ENCODE data around the gene CPNE4.

Gene CPNE4

DNA sequence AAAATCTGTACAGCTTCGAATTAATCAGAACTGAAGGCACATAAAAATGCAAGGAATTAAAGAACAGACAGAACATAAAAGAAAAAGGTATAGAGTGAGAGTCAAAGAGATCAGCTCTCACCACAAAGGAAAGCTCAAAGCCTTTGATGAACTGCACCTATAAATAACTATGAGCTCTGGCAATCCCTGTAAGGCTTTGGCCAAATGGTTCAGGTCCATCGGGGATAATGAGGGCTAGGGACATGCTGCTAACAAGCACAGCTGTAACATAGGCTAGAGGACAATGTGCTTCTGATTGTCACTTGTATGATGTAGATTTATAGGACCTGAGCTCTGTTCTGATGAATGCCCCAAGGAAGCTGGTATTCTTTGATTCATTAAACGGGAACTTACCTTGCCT is 418.1 kb downstream of the CPNE4 start:
- no peak overlapping the region for H3K27ac ChIP-seq
- POLR2A ChIA-PET (ENCODE audit: low non-redundant PET) = no interaction called here
- CTCF ChIA-PET = interaction anchor here (0.6 kb wide), 1 partner anchor 814 kb away, joined by 4 read pairs; no protein-coding TSS in a partner anchor
- DNase-seq (ENCODE audit: low spot score) = no peak
- TF ChIP-seq, protein P1, sequence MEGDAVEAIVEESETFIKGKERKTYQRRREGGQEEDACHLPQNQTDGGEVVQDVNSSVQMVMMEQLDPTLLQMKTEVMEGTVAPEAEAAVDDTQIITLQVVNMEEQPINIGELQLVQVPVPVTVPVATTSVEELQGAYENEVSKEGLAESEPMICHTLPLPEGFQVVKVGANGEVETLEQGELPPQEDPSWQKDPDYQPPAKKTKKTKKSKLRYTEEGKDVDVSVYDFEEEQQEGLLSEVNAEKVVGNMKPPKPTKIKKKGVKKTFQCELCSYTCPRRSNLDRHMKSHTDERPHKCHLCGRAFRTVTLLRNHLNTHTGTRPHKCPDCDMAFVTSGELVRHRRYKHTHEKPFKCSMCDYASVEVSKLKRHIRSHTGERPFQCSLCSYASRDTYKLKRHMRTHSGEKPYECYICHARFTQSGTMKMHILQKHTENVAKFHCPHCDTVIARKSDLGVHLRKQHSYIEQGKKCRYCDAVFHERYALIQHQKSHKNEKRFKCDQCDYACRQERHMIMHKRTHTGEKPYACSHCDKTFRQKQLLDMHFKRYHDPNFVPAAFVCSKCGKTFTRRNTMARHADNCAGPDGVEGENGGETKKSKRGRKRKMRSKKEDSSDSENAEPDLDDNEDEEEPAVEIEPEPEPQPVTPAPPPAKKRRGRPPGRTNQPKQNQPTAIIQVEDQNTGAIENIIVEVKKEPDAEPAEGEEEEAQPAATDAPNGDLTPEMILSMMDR (conservative IDR thresholded peaks at IDR 0.05; ENCODE audit: low read depth) = no peak

DNA sequence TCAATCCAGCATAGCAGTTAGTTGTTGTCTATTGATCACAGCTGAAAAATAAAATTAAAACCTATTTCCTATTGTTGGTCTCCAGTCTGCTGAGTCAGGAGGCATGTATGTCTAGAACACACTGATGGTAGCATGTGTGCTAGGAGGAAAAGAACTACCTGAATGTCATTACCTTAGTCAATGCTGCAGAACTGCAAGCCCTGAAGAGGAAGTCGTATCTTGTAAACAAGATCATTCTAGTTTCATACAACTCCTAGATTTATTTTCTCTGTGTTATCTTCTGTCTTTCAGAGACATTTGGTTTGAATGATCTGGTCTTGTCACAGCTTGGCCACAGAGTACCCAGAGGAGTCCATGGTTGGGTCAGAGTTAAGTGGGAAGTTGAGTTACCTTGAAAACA is 422.1 kb downstream of the CPNE4 start:
- POLR2A ChIA-PET (ENCODE audit: low non-redundant PET) = no interaction called here
- no peak overlapping the region for H3K27ac ChIP-seq
- no peak for DNase-seq (ENCODE audit: low spot score)
- CTCF ChIA-PET = no interaction called here
- TF ChIP-seq, protein P1 (conservative IDR thresholded peaks at IDR 0.05; ENCODE audit: low read depth) = no peak

DNA sequence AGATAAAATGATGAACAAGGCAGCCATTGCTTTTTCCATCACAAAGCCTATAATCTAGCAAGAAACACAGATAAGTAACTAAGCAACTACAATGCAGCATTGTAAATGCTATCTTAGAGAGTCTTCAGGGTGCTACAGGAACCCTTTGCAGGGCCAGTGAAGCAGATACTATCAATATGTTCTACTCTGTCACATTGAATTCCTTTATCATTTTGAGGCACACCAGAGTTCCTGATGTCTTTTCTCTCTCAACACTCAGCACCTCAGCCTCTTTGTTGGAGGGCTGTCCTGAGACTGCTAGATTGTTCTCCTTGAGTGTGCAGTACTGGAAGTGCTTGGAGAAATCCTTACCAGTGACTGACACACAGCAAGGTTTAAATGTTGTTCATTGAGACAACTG is 424.6 kb downstream of the CPNE4 start:
- DNase-seq (ENCODE audit: low spot score) = no peak
- ChIA-PET POLR2A (ENCODE audit: low non-redundant PET) (no interaction called here), CTCF (no interaction called here)
- H3K27ac ChIP-seq = no peak overlapping the region
- TF ChIP-seq, protein P1 (conservative IDR thresholded peaks at IDR 0.05; ENCODE audit: low read depth) = no peak

DNA sequence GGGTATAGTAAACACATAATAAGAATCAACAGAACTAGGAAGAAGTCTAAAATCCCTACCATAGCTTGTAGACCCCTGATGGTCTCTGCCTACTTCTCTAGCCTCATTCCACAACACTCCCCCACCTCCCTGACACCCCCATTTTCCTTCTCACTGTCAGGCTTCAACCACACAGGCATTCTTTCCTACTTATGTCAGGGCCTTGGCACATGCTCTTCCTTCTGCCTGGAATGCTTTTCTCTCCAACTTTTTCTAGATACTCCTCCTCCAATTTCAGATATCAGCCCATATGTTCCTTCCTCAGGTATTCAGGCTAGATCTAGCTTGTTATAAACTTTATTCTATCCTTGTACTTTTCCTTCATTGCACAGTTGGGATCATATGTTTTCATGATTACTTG is 426.1 kb downstream of the CPNE4 start:
- TF ChIP-seq, protein P1 (conservative IDR thresholded peaks at IDR 0.05; ENCODE audit: low read depth) = no peak
- H3K27ac ChIP-seq = no peak overlapping the region
- DNase-seq (ENCODE audit: low spot score) = no peak
- CTCF ChIA-PET = interaction anchor here (0.5 to 0.7 kb wide), 2 partner anchors 415 to 431 kb away, joined by 3 to 4 read pairs; no protein-coding TSS in a partner anchor
- POLR2A ChIA-PET (ENCODE audit: low non-redundant PET) = no interaction called here

DNA sequence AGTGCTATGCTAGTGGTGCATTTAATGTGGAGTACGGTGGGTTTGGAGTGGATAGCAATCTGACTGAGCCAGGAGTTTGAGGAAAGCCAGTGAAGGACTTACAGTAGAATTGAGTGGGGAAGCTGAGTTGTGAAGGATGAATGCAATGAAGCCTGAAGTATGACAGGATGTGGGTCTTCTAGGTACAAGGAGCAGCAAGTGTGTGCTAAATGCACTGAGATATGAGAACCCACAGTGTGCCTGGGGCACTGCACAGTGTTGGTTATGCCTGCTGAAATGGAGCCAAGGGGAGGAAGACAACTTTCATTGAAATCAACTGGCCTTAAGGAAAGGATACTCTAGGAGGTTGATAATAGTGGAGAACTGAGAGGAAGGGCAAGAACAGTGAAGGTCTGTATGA is 426.5 kb downstream of the CPNE4 start:
- CTCF ChIA-PET = no interaction called here
- POLR2A ChIA-PET (ENCODE audit: low non-redundant PET) = no interaction called here
- TF ChIP-seq, protein P1 (conservative IDR thresholded peaks at IDR 0.05; ENCODE audit: low read depth) = no peak
- no peak overlapping the region for H3K27ac ChIP-seq
- no peak for DNase-seq (ENCODE audit: low spot score)

DNA sequence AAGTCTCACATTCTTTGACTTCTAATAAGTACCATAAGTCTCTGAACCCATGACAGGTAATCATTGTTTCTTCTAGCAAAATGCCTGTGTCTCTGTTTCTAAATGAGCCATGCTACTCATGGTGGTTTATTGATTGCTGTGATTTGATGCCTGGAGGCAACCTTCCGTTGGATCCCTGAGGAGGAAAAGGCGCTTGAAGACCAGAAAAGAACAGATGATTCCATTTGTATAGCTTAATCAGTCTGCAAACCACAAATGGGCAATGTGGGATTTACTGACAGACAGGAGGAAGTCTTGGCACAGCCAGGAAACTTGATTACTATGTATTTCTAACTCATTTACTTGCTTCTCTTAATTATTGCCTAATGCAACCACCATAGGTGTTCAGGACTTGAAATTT is 428.9 kb downstream of the CPNE4 start:
- DNase-seq (ENCODE audit: low spot score) = no peak
- CTCF ChIA-PET = no interaction called here
- H3K27ac ChIP-seq = no peak overlapping the region
- TF ChIP-seq, protein P1 (conservative IDR thresholded peaks at IDR 0.05; ENCODE audit: low read depth) = no peak
- POLR2A ChIA-PET (ENCODE audit: low non-redundant PET) = no interaction called here

All from RWPE1 (cell line).